Fibroblast of skin of right quadriceps (primary cell): ENCODE results near the gene F2RL2.
"Not testable (repeated sequence)": the region's sequence is repeated elsewhere in the genome, so short reads cannot be mapped to it uniquely, and the experiment has no call there.

Experiments
- DNase-seq: peaks from one replicate; pipeline ENCODE4 v3.0.0-alpha.2; 2013

The F2RL2 gene

DNA sequence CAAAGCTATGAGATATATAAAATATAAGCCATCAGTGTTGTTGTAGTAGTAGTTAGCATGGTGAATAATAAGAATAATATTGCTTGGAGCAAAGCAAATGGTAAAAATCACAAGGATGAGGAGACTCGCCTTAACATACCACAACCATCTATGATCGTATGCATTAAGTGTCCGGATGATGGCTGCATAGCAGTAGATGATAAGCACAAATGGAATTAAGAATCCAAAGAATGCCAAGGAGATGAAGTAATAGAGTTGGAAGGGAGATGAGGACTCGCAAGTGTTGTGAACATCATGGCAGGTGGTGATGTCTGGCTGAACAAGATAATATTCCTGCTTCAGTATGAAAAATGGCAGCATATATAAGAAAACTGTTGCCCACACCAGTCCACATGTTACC, 5.5 kb downstream of the F2RL2 start:
- peak; percentile 90 for DNase-seq

DNA sequence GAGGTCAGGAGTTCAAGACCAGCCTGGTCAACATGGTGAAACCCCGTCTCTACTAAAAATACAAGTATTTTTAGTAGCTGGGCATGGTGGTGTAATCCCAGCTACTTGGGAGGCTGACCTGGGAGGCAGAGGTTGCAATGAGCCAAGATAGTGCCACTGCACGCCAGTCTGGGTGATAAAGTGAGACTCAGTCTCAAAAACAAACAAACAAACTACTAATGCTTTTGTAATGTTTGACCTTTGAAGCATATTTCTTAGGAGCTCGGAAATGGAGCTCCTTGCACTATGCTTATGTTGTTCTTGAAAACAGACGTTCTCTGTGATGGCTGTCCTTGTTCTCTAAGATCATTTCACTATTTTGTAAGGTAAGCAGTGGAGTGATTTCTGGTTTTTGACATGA, 6.0 kb downstream of the F2RL2 start:
- DNase-seq: no peak

- no peak for DNase-seq
Observed at GRCh38 chr5:76616206-76616605, 7.0 kb downstream of the F2RL2 start.

- no peak for DNase-seq
Observed at GRCh38 chr5:76615759-76616158, 7.4 kb downstream of the F2RL2 start.

DNA sequence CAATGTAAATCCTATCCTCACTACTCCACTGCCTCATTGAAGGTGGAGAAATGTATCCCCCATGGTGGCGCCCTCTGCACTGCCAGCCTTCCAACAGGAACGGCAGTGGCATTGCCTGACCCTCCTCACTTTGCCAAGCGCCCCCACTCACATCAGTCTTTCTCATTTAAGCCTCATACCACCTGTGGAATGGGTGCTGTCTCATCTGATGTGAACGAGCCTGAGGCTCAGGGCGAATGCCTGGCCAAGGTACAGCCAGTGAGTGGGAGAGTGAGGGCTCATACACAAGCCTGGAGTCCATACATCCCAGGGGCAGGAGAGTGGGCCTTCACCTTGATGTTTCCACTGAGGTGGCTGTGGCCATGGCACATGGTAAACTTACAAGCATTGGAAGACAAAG, 10.3 kb downstream of the F2RL2 start:
- DNase-seq: no peak

- DNase-seq: no peak
Observed at GRCh38 chr5:76610196-76610595, 13.0 kb downstream of the F2RL2 start.

DNA sequence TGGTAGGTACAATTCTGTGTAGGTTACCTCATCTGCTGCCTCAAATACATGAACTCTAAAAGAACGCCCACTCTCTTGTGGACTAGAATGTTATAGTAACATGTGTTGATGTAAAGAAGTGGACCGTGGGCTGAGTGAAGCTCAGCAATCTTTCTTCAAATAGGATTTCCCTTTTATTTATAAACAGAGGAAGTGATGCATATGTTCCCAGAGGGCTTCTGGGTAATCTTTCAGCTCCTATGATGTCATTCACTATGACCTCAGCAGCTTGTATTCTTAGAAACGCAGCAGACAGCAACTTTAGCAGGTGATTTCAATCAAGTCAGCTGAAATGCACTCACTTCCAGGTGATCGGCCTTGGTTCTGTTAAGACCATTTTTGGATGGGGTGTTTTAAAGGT, 14.4 kb downstream of the F2RL2 start:
- peak; percentile 69 for DNase-seq

GRCh38 chr5:76607353-76607871, 15.8 kb downstream of the F2RL2 start:
- peak; percentile 72 for DNase-seq

DNA sequence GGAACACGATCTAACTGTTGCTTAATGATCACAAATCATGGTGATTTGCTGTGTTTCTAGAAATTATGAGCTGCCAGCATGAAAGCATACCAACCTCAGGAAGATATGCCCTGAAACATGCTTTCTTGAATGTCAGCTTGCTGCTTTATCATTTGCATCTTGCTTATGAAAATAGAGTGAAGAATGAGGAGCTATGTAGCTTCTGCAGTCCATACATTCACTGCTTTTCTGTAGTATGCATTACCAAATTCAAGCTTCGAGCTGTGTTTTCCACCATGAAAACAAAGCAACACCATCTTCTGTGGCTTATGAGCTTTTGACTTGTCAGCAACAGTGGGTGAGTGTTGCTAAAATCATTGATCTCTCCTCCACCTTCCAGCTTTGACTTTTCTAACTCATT, 16.5 kb downstream of the F2RL2 start:
- peak; percentile 41 for DNase-seq

DNA sequence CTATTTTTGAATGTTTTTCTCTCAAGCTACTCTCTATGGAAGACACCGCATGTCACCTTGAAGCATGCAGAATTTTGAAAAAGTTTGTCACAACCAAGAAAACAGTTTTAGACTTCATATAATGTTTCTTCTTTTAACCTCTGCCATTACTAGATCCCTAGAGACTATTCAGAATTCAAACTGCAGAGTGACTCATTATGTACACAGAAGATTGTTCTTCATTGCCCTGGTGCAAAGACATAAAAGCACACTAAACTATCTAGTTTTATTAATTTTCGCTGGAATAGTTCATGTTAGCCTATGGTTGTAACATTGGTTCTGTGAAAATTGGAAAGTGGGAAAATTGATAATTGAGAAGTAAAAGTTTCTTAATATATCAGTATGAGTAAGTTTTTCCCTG, 18.4 kb downstream of the F2RL2 start:
- peak; percentile 71 for DNase-seq

DNA sequence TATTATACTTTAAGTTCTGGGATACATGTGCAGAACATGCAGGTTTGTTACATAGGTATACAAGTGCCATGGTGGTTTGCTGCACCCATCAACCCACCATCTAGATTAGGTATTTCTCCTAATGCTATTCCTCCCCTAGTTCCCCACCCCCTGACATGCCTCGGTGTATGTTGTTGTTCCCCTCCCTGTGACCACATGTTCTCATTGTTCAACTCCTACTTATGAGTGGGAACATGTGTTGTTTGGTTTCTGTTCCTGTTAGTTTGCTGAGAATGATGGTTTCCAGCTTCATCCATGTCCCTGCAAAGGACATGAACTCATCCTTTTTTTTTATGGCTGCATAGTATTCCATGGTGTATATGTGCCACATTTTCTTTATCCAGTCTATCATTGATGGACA, 19.2 kb downstream of the F2RL2 start:
- not testable (repeated sequence) for DNase-seq

GRCh38 chr5:76602094-76602726, 21.0 kb downstream of the F2RL2 start:
- peak; percentile 37 for DNase-seq

- DNase-seq: peak; percentile 75
Observed at GRCh38 chr5:76601470-76601869, 21.7 kb downstream of the F2RL2 start.

DNA sequence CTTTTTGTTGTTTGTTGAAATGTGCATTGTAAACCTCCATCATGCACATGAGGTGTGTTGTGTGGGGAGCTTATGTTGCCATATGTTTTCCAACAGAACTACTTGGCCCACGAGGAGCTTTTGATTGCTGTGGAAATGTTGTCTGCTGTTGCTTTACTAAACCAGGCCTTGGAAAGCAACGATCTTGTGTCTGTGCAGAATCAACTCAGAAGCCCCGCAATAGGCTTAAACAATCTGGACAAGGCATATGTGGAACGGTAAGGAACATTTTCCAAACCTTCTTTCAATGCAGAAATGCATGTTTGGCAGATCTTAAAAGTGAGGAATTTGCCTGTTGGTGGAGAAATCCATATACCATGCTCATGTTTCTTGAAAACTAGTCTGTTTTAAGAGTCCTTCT, 22.5 kb downstream of the F2RL2 start:
- no peak for DNase-seq

GRCh38 chr5:76598531-76598930, 24.7 kb downstream of the F2RL2 start:
- DNase-seq: peak; percentile 61

GRCh38 chr5:76595755-76596481, 27.3 kb downstream of the F2RL2 start:
- no peak for DNase-seq

DNA sequence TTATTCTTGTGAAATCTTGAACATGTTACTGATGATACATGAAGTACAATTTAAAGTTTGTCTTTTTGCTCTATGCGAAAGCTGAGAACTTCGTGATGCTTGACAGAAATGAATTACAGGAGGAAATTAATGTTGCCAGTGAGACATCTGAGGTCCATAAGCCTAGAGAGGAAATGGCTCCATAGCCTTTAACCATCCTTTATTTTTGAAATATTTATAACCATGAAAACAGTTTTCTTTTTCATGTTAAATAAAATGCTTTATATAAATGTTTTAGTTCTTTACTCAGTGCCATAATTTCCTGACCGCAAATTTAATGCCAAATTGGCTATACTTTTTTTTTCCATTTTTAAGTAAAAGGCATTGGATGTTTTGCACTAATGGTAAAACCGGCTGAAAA, 29.1 kb downstream of the F2RL2 start:
- DNase-seq: no peak

GRCh38 chr5:76592692-76593091, 30.5 kb downstream of the F2RL2 start:
- DNase-seq: no peak

- DNase-seq: no peak
Observed at GRCh38 chr5:76591366-76591765, 31.8 kb downstream of the F2RL2 start.

DNA sequence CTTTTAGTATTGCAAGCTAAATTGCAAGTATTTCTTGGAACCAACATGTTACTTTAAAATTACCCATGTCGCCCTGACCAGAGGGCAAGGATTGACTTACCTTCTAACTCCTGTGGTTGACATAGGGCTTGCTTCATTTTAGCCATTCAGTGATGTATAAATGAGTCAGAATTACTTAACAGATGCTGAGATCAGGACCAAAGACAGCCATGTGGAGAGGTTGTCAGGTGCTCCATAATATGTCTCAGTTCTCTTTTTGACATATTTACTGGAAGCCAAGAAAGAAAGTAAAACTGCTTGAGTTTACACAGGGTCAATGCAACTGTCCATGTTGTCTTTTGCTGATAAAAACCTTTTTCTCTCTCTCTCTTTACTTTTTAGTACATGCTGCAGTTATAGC, 33.2 kb downstream of the F2RL2 start:
- DNase-seq: no peak

DNA sequence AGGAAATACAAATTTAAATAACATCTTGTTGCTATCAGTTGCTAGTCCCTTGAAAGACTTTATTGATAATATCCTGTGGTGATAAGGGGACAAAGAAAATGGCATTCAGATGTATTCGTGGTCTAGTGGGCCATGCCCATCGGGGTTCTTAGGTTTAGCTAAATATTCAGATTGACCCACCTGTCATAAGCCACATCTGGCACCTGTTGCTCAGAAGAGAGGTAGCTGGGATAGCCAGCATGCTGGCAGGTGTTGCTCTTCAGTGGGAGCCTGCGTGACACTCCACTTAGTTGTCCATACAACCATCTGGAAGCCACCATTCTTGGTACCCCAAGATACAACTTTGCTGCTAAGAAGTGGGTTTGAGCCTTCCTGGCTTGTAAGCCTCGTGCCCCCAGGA, 36.7 kb downstream of the F2RL2 start:
- no peak for DNase-seq

GRCh38 chr5:76585783-76586217, 37.4 kb downstream of the F2RL2 start:
- no peak for DNase-seq

GRCh38 chr5:76583163-76584047, 39.8 kb downstream of the F2RL2 start:
- DNase-seq: no peak
